DMS114 treated with DMSO at 0.1 percent for 48 hours (cell line): Measurements from ENCODE around the gene TP53I11.

Source experiments
- DNase-seq: peaks from one replicate; lab custom pipeline; 2025; ENCODE audit not compliant: unreplicated experiment; lab: John Stamatoyannopoulos, UW

The TP53I11 gene

GRCh38 chr11:44916331-44916730 lies 34.4 kb downstream of the TP53I11 start:
- no peak for DNase-seq

GRCh38 chr11:44915621-44916020 lies 35.1 kb downstream of the TP53I11 start:
- DNase-seq = no peak

- DNase-seq = no peak
These were observed 35.7 kb downstream of the TP53I11 start for GRCh38 chr11:44915004-44915403.

GRCh38 chr11:44914105-44914504 lies 36.6 kb downstream of the TP53I11 start:
- no peak for DNase-seq

GRCh38 chr11:44913502-44913901 lies 37.2 kb downstream of the TP53I11 start:
- DNase-seq = no peak

GRCh38 chr11:44912270-44912987 lies 38.3 kb downstream of the TP53I11 start:
- no peak for DNase-seq

- DNase-seq = peak; percentile 71
These were observed 39.5 kb downstream of the TP53I11 start for GRCh38 chr11:44911029-44911814.

GRCh38 chr11:44910591-44910990 lies 40.1 kb downstream of the TP53I11 start:
- DNase-seq = no peak

- DNase-seq = no peak
These were observed 41.1 kb downstream of the TP53I11 start for GRCh38 chr11:44909557-44909956.

- no peak for DNase-seq
These were observed 44.0 kb downstream of the TP53I11 start for GRCh38 chr11:44906649-44907048.

- no peak for DNase-seq
These were observed 45.4 kb downstream of the TP53I11 start for GRCh38 chr11:44905131-44905866.

- DNase-seq = no peak
These were observed 46.2 kb downstream of the TP53I11 start for GRCh38 chr11:44904261-44905020.

GRCh38 chr11:44903518-44903917 lies 47.2 kb downstream of the TP53I11 start:
- no peak for DNase-seq

- no peak for DNase-seq
These were observed 47.6 kb downstream of the TP53I11 start for GRCh38 chr11:44903035-44903434.

GRCh38 chr11:44901786-44902185 lies 48.9 kb downstream of the TP53I11 start:
- DNase-seq = no peak

- no peak for DNase-seq
These were observed 49.5 kb downstream of the TP53I11 start for GRCh38 chr11:44901120-44901633.

GRCh38 chr11:44899959-44900358 lies 50.7 kb downstream of the TP53I11 start:
- no peak for DNase-seq

- DNase-seq = peak; percentile 23
These were observed 56.7 kb downstream of the TP53I11 start for GRCh38 chr11:44893846-44894617.

- DNase-seq = no peak
These were observed 57.3 kb downstream of the TP53I11 start for GRCh38 chr11:44893308-44893822.

- no peak for DNase-seq
These were observed 57.8 kb downstream of the TP53I11 start for GRCh38 chr11:44892843-44893242.
